SK-N-MC (cell line): ENCODE data around the gene LMTK3.
A peak's percentile ranks its signal among the peaks of the same experiment; 100 is the strongest.

Experiments used
- DNase-seq: peaks from one replicate; pipeline ENCODE4 v3.0.0-alpha.2; 2011; ENCODE audit warnings: low read depth, low spot score
- H3K27ac ChIP-seq: fragments of 200-600 bp; sonication (generic); 2 replicates; pipeline ENCODE4 v1.5.1; 2016; ENCODE audit warnings: mixed run types
- H3K36me3 ChIP-seq: fragments of 200-600 bp; sonication (generic); 2 replicates; pipeline ENCODE4 v1.6.1; 2017; ENCODE audit warnings: antibody characterized with exemption, low read length, mixed read lengths; ENCODE audit not compliant: insufficient read depth
- H3K4me3 ChIP-seq: fragments of 200-600 bp; sonication (generic); 2 replicates; pipeline ENCODE4 v1.5.1; 2016
- H3K9ac ChIP-seq: fragments of 200-600 bp; sonication (generic); 2 replicates; pipeline ENCODE4 v1.8.0; 2017; ENCODE audit warnings: mixed run types, mixed read lengths; ENCODE audit not compliant: insufficient read length
- H3K9me3 ChIP-seq: fragments of 200-600 bp; sonication (generic); 2 replicates; pipeline ENCODE4 v1.6.1; 2017; ENCODE audit warnings: low read depth, mild to moderate bottlenecking, antibody characterized with exemption, low read length, moderate library complexity, mixed read lengths
- EZH2 ChIP-seq: fragments of 200-600 bp; sonication (generic); IDR thresholded peaks from one replicate; pipeline ENCODE4 v1.6.1; 2017; ENCODE audit warnings: antibody characterized with exemption
- FOXP2 ChIP-seq: optimal IDR thresholded peaks from 2 replicates; pipeline ENCODE3; 2011; ENCODE audit warnings: mild to moderate bottlenecking, moderate library complexity; ENCODE audit not compliant: insufficient read depth; ENCODE audit errors: extremely low read length, control extremely low read depth
- POLR2AphosphoS5 ChIP-seq: IDR thresholded peaks from 2 replicates; pipeline ENCODE4 v1.6.1; 2012; ENCODE audit warnings: mild to moderate bottlenecking, low read depth, low read length, borderline replicate concordance

Gene LMTK3

DNA sequence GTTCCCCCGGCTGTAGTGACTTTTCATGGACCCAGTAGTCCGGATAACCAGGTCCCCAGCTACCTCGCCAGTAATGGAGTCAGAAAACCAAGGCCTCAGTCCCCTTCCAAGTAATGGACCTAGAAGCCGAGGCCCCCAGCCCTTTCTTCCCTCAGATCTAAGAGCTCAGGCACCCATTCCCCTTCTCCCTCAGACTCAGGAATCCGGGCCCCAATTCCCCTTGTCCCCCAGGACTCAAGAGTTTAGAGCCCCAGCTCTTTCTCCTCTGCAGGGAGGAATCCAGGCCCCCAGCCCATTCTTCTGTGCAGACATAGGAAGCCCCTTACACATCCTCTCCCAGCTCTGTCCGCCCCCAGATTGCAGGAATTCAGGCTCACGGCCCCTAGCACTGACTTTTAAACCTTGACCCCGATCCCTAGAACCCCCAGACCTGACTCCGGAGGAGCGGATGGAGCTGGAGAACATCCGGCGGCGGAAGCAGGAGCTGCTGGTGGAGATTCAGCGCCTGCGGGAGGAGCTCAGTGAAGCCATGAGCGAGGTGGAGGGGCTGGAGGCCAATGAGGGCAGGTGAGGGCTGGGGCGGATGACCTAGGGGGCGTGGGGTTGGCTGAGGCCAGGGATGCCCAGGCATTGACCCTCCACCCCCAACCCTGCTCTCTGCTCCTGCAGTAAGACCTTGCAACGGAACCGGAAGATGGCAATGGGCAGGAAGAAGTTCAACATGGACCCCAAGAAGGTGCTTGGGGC is 41.5 kb downstream of the LMTK3 start:
- H3K27ac ChIP-seq = no peak overlapping the region; the same call in 1 of the 2 replicates
- H3K36me3 ChIP-seq = peaks cover 50% of the 10 kb centered on the region
- peak overlapping the region; percentile 93 for H3K4me3 ChIP-seq
- TF ChIP-seq EZH2 = no peak
- no peak for TF ChIP-seq POLR2AphosphoS5
- no peak for TF ChIP-seq FOXP2
- no peaks in the 10 kb centered on the region for H3K9me3 ChIP-seq
- H3K9ac ChIP-seq = peak overlapping the region; percentile 99
- no peak for DNase-seq

DNA sequence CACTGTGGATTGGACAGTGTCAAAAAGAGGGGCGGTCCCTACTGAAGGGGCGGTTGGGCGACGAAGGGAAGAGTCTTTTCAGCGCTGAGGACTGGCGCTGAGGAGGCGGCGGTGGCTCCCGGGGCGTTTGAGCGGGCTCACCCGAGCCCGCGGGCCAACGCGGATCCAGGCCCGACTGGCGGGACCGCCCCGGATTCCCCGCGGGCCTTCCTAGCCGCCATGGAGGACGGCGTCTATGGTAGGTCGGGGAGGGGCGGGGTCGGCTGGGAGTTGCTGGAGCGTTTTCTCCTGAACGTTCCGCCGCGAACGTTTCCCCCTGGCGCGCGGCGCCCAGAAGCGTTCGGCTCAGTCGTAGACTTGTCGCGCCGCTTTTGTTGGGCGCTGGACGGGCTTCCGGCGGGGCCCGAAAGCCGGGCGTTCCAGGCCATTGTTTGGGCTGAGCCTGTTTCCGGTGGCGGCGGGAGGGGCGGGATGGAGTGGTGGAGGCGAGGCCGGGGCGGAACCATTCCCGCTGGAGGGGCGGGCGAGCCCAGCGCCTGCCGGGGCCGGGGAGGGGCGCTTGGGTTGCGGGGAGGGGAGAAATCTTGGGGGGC is 42.2 kb downstream of the LMTK3 start, which contains the start of gene CYTH2:
Gene CYTH2, plus strand, starts transcription at position 81 of the 593 bp plus-strand sequence. Its CDS starts 139 bp downstream, at position 220.
- DNase-seq = no peak
- H3K4me3 ChIP-seq = peak within 1 kb of the TSS; percentile 93
- no peaks in the 10 kb centered on the region for H3K9me3 ChIP-seq
- peaks cover 43% of the 10 kb centered on the region for H3K36me3 ChIP-seq
- peak within 1 kb of the TSS; percentile 99 for H3K9ac ChIP-seq
- TF ChIP-seq FOXP2 (no peak), POLR2AphosphoS5 (peak; percentile 95)
- peak within 1 kb of the TSS; percentile 98 for H3K27ac ChIP-seq

DNA sequence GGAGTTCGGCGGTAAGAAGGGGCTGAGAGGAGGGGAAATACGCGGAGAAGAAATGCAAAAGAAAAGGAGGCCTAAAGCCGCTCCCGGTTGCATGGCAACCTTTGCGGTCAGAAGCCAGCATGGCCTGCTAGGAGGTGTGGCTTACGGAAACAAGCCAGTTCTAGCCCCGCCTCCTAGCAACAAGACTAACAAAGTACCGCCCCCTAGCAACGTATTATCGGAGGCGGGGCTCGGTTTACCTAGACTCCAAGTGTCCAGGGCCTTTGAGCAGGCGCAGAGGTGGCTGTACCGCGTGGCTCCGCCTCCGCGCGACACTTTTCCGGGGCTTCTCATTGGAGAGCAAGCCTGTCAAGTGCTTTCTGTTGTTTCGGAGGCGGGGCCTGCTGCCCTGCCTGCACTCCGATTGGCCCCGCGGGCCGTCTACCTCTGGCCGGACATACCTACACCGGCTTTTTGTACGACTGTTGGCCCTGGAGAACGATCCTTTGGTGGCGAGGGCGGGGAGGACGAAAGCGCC is 42.8 kb downstream of the LMTK3 start:
- TF ChIP-seq POLR2AphosphoS5 (no peak), FOXP2 (peak; percentile 87)
- Histone ChIP-seq H3K4me3 (peak overlapping the region; percentile 93), H3K36me3 (peaks cover 37% of the 10 kb centered on the region), H3K9me3 (no peaks in the 10 kb centered on the region), H3K27ac (peak overlapping the region; percentile 98), H3K9ac (peak overlapping the region; percentile 99)
- DNase-seq = peak; percentile 99

GRCh38 chr19:48466561-48467325 is 44.9 kb downstream of the LMTK3 start:
- TF ChIP-seq EZH2 = no peak
- TF ChIP-seq POLR2AphosphoS5 = no peak
- TF ChIP-seq FOXP2 = no peak
- H3K9ac ChIP-seq = no peak overlapping the region
- no peak for DNase-seq
- no peak overlapping the region for H3K27ac ChIP-seq
- H3K9me3 ChIP-seq = no peaks in the 10 kb centered on the region
- peaks cover 17% of the 10 kb centered on the region for H3K36me3 ChIP-seq
- H3K4me3 ChIP-seq = no peak overlapping the region

GRCh38 chr19:48465215-48465614 is 46.4 kb downstream of the LMTK3 start:
- H3K4me3 ChIP-seq = no peak overlapping the region
- peak overlapping the region; percentile 50; the same call in 1 of the 2 replicates for H3K27ac ChIP-seq
- no peaks in the 10 kb centered on the region for H3K9me3 ChIP-seq
- no peak for TF ChIP-seq EZH2
- TF ChIP-seq FOXP2 = no peak
- H3K9ac ChIP-seq = no peak overlapping the region
- DNase-seq = no peak
- peaks cover 2% of the 10 kb centered on the region for H3K36me3 ChIP-seq

- Histone ChIP-seq H3K4me3 (no peak overlapping the region), H3K27ac (no peak overlapping the region), H3K9me3 (no peaks in the 10 kb centered on the region), H3K9ac (no peak overlapping the region), H3K36me3 (peaks cover 10% of the 10 kb centered on the region)
- no peak for DNase-seq
- TF ChIP-seq EZH2 = no peak
- no peak for TF ChIP-seq POLR2AphosphoS5
- TF ChIP-seq FOXP2 = no peak
Measured at GRCh38 chr19:48461982-48462655, 49.5 kb downstream of the LMTK3 start.

- no peak for DNase-seq
- peaks cover 14% of the 10 kb centered on the region for H3K36me3 ChIP-seq
Measured at GRCh38 chr19:48461651-48461981, 50.0 kb downstream of the LMTK3 start.

DNA sequence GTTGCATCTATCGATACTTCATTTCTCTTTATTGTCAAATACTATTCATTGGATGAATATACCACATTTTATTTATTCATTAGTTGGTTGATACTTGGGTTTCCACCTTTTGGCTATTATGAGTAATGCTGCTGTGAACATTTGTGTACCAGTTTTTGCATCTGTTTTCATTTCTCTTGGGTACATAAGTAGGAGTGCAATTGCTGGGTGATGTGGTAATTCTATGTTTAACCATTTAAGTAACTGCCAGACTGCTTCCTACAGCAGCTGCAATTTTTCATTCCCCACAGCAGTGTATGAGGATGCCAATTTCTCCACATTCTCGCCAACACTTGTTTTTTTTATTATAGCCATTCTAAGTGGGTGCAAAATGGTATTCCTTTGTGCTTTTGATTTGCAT is 53.6 kb downstream of the LMTK3 start:
- DNase-seq = no peak
- H3K27ac ChIP-seq = no peak overlapping the region
- no peaks in the 10 kb centered on the region for H3K9me3 ChIP-seq
- H3K36me3 ChIP-seq = peaks cover 45% of the 10 kb centered on the region
- no peak overlapping the region for H3K9ac ChIP-seq
- H3K4me3 ChIP-seq = no peak overlapping the region
- TF ChIP-seq FOXP2 = no peak
- no peak for TF ChIP-seq EZH2
- no peak for TF ChIP-seq POLR2AphosphoS5

More at GRCh38 chr19:48461651-48461981, 50.0 kb downstream of the LMTK3 start:
- no peak for TF ChIP-seq FOXP2
- no peak for TF ChIP-seq EZH2
- TF ChIP-seq POLR2AphosphoS5 = no peak
- Histone ChIP-seq H3K4me3 (no peak overlapping the region), H3K27ac (no peak overlapping the region), H3K9me3 (no peaks in the 10 kb centered on the region), H3K9ac (no peak overlapping the region)
